WERI-Rb-1 (cell line): ENCODE measurements around the gene KLK15.

Experiments used
- DNase-seq: peaks from one replicate; pipeline ENCODE4 v3.0.0-alpha.2; 2020
- H3K27ac ChIP-seq: fragments of 250-450 bp; sonication (Bioruptor Pico); 2 replicates; pipeline ENCODE4 v1.5.1; 2020; ENCODE audit warnings: mild to moderate bottlenecking, moderate library complexity
- H3K27me3 ChIP-seq: fragments of 250-450 bp; sonication (Bioruptor Pico); 2 replicates; pipeline ENCODE4 v1.5.1; 2021; ENCODE audit warnings: mild to moderate bottlenecking, low read depth, moderate library complexity; ENCODE audit not compliant: insufficient read depth, severe bottlenecking
- H3K36me3 ChIP-seq: fragments of 250-450 bp; sonication (Bioruptor Pico); 2 replicates; pipeline ENCODE4 v1.5.1; 2020; ENCODE audit warnings: mild to moderate bottlenecking, moderate library complexity
- H3K4me3 ChIP-seq: 2 replicates; pipeline ENCODE4 v1.5.1; 2011; ENCODE audit warnings: low read depth, mild to moderate bottlenecking, control low read depth, low read length
- H3K9me3 ChIP-seq: fragments of 250-450 bp; sonication (Bioruptor Pico); 2 replicates; pipeline ENCODE4 v1.5.1; 2021; ENCODE audit warnings: mild to moderate bottlenecking, moderate library complexity; ENCODE audit not compliant: severe bottlenecking
- CTCF ChIP-seq: IDR thresholded peaks from 2 replicates; pipeline ENCODE4 v1.5.1; 2011; ENCODE audit warnings: low read depth, mild to moderate bottlenecking, control low read depth, inconsistent platforms, low read length

The KLK15 gene

GRCh38 chr19:50778906-50779430 lies 54.4 kb downstream of the KLK15 start:
- no peak for TF ChIP-seq CTCF
- no peak overlapping the region for H3K4me3 ChIP-seq
- peaks cover 51% of the 10 kb centered on the region for H3K27me3 ChIP-seq
- H3K9me3 ChIP-seq: peaks cover 7% of the 10 kb centered on the region
- H3K27ac ChIP-seq: no peak overlapping the region
- H3K36me3 ChIP-seq: no peaks in the 10 kb centered on the region
- DNase-seq: no peak

- peaks cover 7% of the 10 kb centered on the region for H3K9me3 ChIP-seq
- no peak overlapping the region for H3K4me3 ChIP-seq
- no peak for TF ChIP-seq CTCF
- no peak overlapping the region for H3K27ac ChIP-seq
- H3K36me3 ChIP-seq: no peaks in the 10 kb centered on the region
- DNase-seq: no peak
- peaks cover 51% of the 10 kb centered on the region for H3K27me3 ChIP-seq
These were observed 55.5 kb downstream of the KLK15 start for GRCh38 chr19:50777830-50778303.

GRCh38 chr19:50777261-50777660 lies 56.1 kb downstream of the KLK15 start:
- H3K27me3 ChIP-seq: peaks cover 51% of the 10 kb centered on the region
- H3K9me3 ChIP-seq: peaks cover 7% of the 10 kb centered on the region
- no peaks in the 10 kb centered on the region for H3K36me3 ChIP-seq
- no peak for TF ChIP-seq CTCF
- H3K4me3 ChIP-seq: no peak overlapping the region
- H3K27ac ChIP-seq: no peak overlapping the region
- no peak for DNase-seq

- DNase-seq: no peak
- TF ChIP-seq CTCF: no peak
- H3K27me3 ChIP-seq: peaks cover 47% of the 10 kb centered on the region
- H3K4me3 ChIP-seq: no peak overlapping the region
- no peaks in the 10 kb centered on the region for H3K36me3 ChIP-seq
- H3K27ac ChIP-seq: no peak overlapping the region
- peaks cover 7% of the 10 kb centered on the region for H3K9me3 ChIP-seq
These were observed 57.2 kb downstream of the KLK15 start for GRCh38 chr19:50776131-50776530.
